Measurements from ENCODE around the gene EXOC3.

The EXOC3 gene

DNA sequence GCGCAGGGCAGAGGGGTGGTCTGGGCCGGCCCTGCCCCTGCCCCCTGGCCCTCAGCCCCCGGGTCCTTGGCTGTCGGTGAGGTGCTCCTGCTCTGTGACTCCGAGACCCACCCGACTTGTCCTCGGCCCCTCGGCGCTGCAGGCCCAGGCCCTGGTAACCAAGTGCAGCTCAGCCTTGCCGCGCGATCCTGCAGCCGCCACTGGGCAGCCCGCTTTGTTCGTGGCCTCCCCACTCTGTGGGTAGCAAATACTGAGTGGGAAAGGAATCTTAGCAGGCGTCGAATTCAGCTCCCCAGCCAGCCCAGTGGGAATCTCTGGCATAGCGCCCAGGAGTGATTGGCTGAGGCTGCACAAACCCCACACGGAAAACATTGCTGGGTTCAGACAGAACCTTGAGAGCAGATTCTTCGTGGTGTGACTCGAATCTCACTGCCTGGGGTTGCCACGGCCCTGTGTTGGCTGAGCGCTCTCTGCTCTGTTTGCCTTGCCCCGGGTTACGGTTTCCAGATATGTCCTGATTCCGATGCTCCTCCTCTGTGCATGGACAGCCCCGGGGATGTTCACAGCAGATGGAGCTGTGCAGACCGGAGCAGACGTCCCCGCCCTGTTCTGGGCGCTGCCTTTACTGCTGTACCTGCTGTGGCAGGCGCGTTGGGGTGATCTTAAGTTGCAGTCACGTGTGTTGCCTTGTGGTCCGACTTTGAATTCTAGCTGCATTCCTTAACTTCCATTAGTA is 13.4 kb upstream of the EXOC3 start:
- no peak overlapping the region for H3K27ac ChIP-seq
- TF ChIP-seq ZFX (IDR thresholded peaks at IDR 0.05) (no peak), CTCF (conservative IDR thresholded peaks at IDR 0.05) (no peak)

DNA sequence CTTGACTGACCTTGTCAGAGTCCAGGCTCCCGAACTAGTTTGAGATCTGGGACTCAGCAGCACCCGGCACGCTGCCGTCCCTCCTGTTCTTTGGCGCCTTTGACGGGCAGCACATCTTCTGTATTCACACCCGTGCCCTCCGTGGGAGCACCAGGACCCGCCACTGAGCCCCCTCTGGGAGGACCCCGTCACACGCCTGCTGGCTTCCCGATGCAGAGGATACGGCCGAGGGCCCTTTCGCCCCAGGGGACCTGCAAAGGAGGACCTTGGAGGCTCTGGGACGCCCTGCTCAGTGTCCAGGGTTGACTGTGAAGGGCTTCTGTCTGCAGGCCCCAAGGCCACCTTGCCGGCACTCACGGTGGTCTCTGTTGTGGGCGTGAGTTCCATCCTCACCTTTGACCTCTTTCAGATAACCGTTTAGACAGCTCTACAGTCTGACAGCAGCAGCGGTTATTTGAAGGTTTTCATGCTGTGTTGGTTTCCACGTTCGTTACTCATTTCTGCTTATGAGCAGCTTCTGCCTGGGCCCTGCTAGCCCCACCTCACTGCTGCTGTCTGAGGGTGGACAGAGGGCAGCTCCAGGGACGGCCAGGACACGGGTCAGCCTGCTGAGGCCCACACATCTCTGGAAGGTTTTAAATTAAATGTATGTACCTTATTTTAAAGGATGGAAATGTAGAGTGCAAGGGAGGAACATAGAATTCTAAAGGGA is 12.6 kb upstream of the EXOC3 start:
- H3K27ac ChIP-seq, result no peak overlapping the region
- no peak for TF ChIP-seq ZFX (IDR thresholded peaks at IDR 0.05)
- no peak for TF ChIP-seq CTCF (conservative IDR thresholded peaks at IDR 0.05)

- TF ChIP-seq CTCF (conservative IDR thresholded peaks at IDR 0.05) (peak; percentile 74), ZFX (IDR thresholded peaks at IDR 0.05) (no peak)
- no peak overlapping the region for H3K27ac ChIP-seq
These were observed 11.8 kb upstream of the EXOC3 start for GRCh38 chr5:431001-431710.

DNA sequence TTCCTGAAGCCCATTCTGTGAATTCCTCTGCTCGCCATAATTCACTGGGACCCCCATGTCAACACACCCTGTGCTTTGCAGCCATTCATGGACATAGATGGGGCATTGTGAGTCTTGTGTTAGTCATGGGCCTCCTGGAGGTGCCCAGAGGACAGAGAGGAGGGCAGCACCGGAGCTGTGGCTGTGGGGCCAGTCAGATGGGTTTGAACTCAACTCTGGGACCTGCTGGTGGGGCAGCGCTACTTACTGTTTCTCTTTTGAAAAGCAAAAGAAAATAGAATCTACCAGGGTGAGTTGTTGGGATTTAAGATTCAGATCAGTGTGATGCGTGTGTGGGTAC is 11.3 kb upstream of the EXOC3 start:
- no peak overlapping the region for H3K27ac ChIP-seq
- TF ChIP-seq CTCF (conservative IDR thresholded peaks at IDR 0.05), result no peak

DNA sequence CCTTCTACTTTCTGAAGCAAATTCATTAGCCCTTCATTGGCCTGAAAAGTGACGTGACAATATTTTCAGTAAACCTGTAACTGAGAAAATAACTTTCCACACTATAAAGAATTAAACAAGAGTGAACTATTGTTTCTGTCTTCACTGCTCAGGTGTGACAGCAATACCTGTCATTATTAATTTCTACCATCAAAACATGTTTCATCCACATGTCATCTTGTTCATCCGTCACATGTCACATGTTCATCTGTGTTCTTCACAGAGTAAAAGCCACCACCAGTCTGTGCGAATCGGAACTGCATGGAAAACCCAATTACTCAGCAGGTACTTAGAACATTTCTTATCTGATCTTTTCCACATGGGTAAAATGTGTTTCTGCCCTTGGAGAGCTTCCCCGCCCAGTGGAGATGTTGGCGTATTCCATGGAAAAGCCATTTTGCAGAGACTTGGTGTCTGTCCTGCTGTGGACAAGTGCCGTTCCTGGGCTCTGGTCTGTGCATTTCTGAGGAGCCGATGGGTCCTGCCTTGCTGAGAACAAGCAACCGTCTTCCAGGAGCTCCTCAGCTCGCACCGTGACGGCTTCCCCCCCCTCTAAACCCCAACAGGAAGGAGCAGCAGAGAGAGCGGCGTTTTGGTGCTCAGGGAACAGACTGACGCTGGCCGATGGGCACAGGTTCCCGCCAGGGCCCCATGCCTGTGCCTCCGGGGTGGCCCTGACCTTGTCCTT is 10.6 kb upstream of the EXOC3 start:
- H3K27ac ChIP-seq, result no peak overlapping the region
- TF ChIP-seq ZFX (IDR thresholded peaks at IDR 0.05) (no peak), CTCF (conservative IDR thresholded peaks at IDR 0.05) (no peak)

- H3K27ac ChIP-seq, result no peak overlapping the region
- TF ChIP-seq ZFX (IDR thresholded peaks at IDR 0.05), result no peak
- no peak for TF ChIP-seq CTCF (conservative IDR thresholded peaks at IDR 0.05)
These were observed 9.8 kb upstream of the EXOC3 start for GRCh38 chr5:432928-433791.
